Neuronal stem cell (in vitro differentiated cells): ENCODE data around the gene HDAC4.
A peak's percentile ranks its signal among the peaks of the same experiment; 100 is the strongest.

Experiments
- DNase-seq: peaks from one replicate; pipeline ENCODE4 v3.0.0-alpha.2; 2013; ENCODE audit warnings: low spot score
- H2AFZ ChIP-seq: one replicate; pipeline ENCODE4 v1.6.1; 2013; ENCODE audit warnings: mild to moderate bottlenecking, low read length, inconsistent platforms
- H2AK5ac ChIP-seq: 2 replicates; pipeline ENCODE4 v1.6.1; 2013; ENCODE audit warnings: low read depth, mild to moderate bottlenecking, inconsistent platforms, low read length, moderate library complexity, mixed read lengths
- H2BK120ac ChIP-seq: 2 replicates; pipeline ENCODE4 v1.6.1; 2013; ENCODE audit warnings: low read depth, mild to moderate bottlenecking, inconsistent platforms, low read length, moderate library complexity, mixed read lengths
- H2BK12ac ChIP-seq: one replicate; pipeline ENCODE4 v1.6.1; 2013; ENCODE audit warnings: low read length, inconsistent platforms
- H2BK15ac ChIP-seq: 2 replicates; pipeline ENCODE4 v1.6.1; 2013; ENCODE audit warnings: mild to moderate bottlenecking, low read length, inconsistent platforms, mixed read lengths
- H2BK5ac ChIP-seq: one replicate; pipeline ENCODE4 v1.6.1; 2013; ENCODE audit warnings: inconsistent platforms, mild to moderate bottlenecking, low read length, moderate library complexity
- H3K14ac ChIP-seq: one replicate; pipeline ENCODE4 v1.6.1; 2013; ENCODE audit warnings: low read length, inconsistent platforms
- H3K18ac ChIP-seq: 2 replicates; pipeline ENCODE4 v1.6.1; 2013; ENCODE audit warnings: low read length, inconsistent platforms
- H3K23ac ChIP-seq: 2 replicates; pipeline ENCODE4 v1.6.1; 2013; ENCODE audit warnings: low read depth, mild to moderate bottlenecking, mixed read lengths, low read length, inconsistent platforms; ENCODE audit not compliant: poor library complexity
- H3K27ac ChIP-seq: replicated peaks from 3 replicates; pipeline ENCODE4 v1.5.1; 2013; ENCODE audit warnings: low read length, inconsistent platforms
- H3K27me3 ChIP-seq, 3 experiments: 2 replicates each; pipeline ENCODE4 v1.6.1; 2013; ENCODE audit warnings: low read length in 3 of 3, mild to moderate bottlenecking in 2 of 3, inconsistent platforms in 1 of 3, low read depth in 1 of 3, mixed read lengths in 1 of 3, moderate library complexity in 1 of 3; ENCODE audit not compliant: control insufficient read depth in 3 of 3, insufficient read depth in 3 of 3
- H3K36me3 ChIP-seq, 2 donors: replicated peaks in 1 of 2; 2 replicates each; pipeline ENCODE4 v1.6.1; 2013; ENCODE audit warnings: low read length in 2 of 2; ENCODE audit not compliant: control insufficient read depth in 2 of 2, insufficient read depth in 2 of 2
- H3K4ac ChIP-seq: 2 replicates; pipeline ENCODE4 v1.6.1; 2013; ENCODE audit warnings: inconsistent platforms, mild to moderate bottlenecking, low read length, moderate library complexity
- H3K4me1 ChIP-seq, 2 donors: 1 replicate in 1 of 2; 2 replicates in 1 of 2; pipeline ENCODE4 v1.6.1; 2013; ENCODE audit warnings: low read length in 2 of 2, low read depth in 1 of 2; ENCODE audit not compliant: control insufficient read depth in 2 of 2, insufficient read depth in 1 of 2
- H3K4me2 ChIP-seq: one replicate; pipeline ENCODE4 v1.6.1; 2013; ENCODE audit warnings: mild to moderate bottlenecking, low read length, inconsistent platforms; ENCODE audit not compliant: insufficient read depth, poor library complexity, severe bottlenecking
- H3K4me3 ChIP-seq, 2 donors: 2 replicates each; pipeline ENCODE4 v1.5.1; 2013; ENCODE audit warnings: low read length in 2 of 2, mild to moderate bottlenecking in 2 of 2, inconsistent platforms in 1 of 2, moderate library complexity in 1 of 2
- H3K79me1 ChIP-seq: one replicate; pipeline ENCODE4 v1.6.1; 2013; ENCODE audit warnings: low read depth, mild to moderate bottlenecking, inconsistent platforms, low read length, moderate library complexity
- H3K9ac ChIP-seq: one replicate; pipeline ENCODE4 v1.6.1; 2013; ENCODE audit warnings: mild to moderate bottlenecking, low read depth, low read length, inconsistent platforms; ENCODE audit not compliant: poor library complexity
- H3K9me3 ChIP-seq, 2 donors: replicated peaks in 1 of 2; 2 replicates each; pipeline versions ENCODE3 to v1.6.1; 2013; ENCODE audit warnings: low read length in 2 of 2, mild to moderate bottlenecking in 2 of 2, inconsistent platforms in 1 of 2, low read depth in 1 of 2, mixed read lengths in 1 of 2, moderate library complexity in 1 of 2; ENCODE audit not compliant: control insufficient read depth in 2 of 2, insufficient read depth in 1 of 2
- H4K8ac ChIP-seq: one replicate; pipeline ENCODE4 v1.6.1; 2013; ENCODE audit warnings: low read depth, mild to moderate bottlenecking, inconsistent platforms, low read length, moderate library complexity
- H4K91ac ChIP-seq: one replicate; pipeline ENCODE4 v1.6.1; 2013; ENCODE audit warnings: low read length, low read depth, mild to moderate bottlenecking, inconsistent platforms; ENCODE audit not compliant: poor library complexity
- WGBS, 2 donors: extraction: QIAGEN DNeasy Blood & Tissue Kit; methylation state at CpG; one replicate each; pipeline ENCODE4 v1.1.7; 2013; ENCODE audit warnings: missing lambda C conversion rate in 2 of 2, mixed read lengths in 1 of 2; ENCODE audit not compliant: insufficient read length in 2 of 2, insufficient replicate concordance in 1 of 2; ENCODE audit errors: extremely low coverage in 2 of 2; 5-methylcytosine and 5-hydroxymethylcytosine counted together

HDAC4 gene

DNA sequence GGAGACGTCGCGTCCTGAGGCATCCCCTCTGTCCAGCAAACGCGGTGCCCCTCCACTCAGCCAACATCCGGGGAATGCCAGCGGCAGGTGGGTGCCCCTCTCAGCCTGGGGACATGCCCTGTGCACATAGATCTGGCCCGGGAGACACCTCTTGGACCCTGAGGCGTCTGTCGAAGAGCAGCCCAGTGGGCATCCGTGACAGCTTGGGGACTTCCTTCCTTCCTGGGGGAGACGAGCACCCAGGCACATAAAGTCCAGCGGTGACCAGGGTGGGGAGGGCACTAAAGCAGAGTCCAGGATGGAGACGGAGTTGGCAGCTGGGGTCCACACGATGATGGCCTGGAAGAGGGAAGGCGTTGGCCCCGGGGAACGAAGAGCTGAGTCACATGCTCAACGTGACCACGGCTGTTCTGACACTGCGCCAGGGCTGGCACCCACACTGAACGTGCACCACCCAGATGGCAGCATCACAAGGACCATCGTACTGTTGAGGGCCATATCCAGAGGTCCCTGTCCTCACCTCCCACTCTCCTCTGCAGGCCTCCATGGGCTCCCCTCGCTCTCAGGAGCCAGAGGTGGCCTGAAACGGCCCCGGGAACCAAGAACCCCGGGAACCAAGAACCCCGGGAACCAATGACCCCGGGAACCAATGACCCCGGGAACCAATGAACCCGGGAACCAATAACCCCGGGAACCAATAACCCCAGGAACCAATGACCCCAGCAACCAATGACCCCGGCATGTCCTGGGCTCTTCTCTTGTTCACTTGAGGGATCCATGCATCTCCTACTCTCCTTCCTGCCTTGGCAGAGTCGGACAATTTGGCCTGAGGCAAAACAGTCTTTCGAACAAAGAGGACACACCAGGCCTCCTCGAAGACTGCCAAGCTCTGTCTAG, 22.6 kb downstream of the HDAC4 start:
- Histone ChIP-seq H2BK5ac (peak overlapping the region; percentile 26), H3K27ac (no peak overlapping the region), H3K18ac (no peak overlapping the region), H2BK15ac (no peak overlapping the region), H2BK12ac (no peak overlapping the region), H2AFZ (no peak overlapping the region), H3K4me3 (no peak overlapping the region), H3K4ac (no peak overlapping the region), H3K4me2 (no peak overlapping the region), H2AK5ac (no peak overlapping the region), H4K91ac (no peak overlapping the region), H3K23ac (no peak overlapping the region), H3K4me1 (peaks cover 0 to 9% of the 10 kb centered on the region in 2 donors), H4K8ac (no peak overlapping the region), H3K9ac (no peak overlapping the region), H3K9me3 (peaks cover 0 to 3% of the 10 kb centered on the region in 2 donors), H3K79me1 (peaks cover 36% of the 10 kb centered on the region), H3K36me3 (peaks cover 7 to 32% of the 10 kb centered on the region in 2 donors), H3K27me3 (no peaks in the 10 kb centered on the region), H2BK120ac (no peak overlapping the region), H3K14ac (peak overlapping the region; percentile 82)
- WGBS, 2 donors: no CpG with 5 or more reads among the region's 36 CpGs
- no peak for DNase-seq

- H3K27ac ChIP-seq: no peak overlapping the region
- no peak for DNase-seq
- no peak overlapping the region for H4K8ac ChIP-seq
- H4K91ac ChIP-seq: no peak overlapping the region
- H3K9me3 ChIP-seq: peaks cover 0 to 3% of the 10 kb centered on the region in 2 donors
- peaks cover 0 to 4% of the 10 kb centered on the region in 2 donors for H3K4me1 ChIP-seq
- no peak overlapping the region for H2AK5ac ChIP-seq
- H3K18ac ChIP-seq: peak overlapping the region; percentile 33
- no peak overlapping the region for H3K14ac ChIP-seq
- H3K36me3 ChIP-seq: peaks cover 5 to 31% of the 10 kb centered on the region in 2 donors
- no peak overlapping the region for H3K9ac ChIP-seq
- WGBS, 2 donors: no CpG with 5 or more reads among the region's 10 CpGs
- H2BK5ac ChIP-seq: no peak overlapping the region
- H3K23ac ChIP-seq: peak overlapping the region; percentile 62
- H3K4me2 ChIP-seq: no peak overlapping the region
- H2BK15ac ChIP-seq: no peak overlapping the region
- no peak overlapping the region for H3K4ac ChIP-seq
- H3K79me1 ChIP-seq: peaks cover 39% of the 10 kb centered on the region
- no peak overlapping the region for H2BK12ac ChIP-seq
- no peaks in the 10 kb centered on the region for H3K27me3 ChIP-seq
- H2AFZ ChIP-seq: no peak overlapping the region
- H2BK120ac ChIP-seq: no peak overlapping the region
- no peak overlapping the region for H3K4me3 ChIP-seq
Measured at GRCh38 chr2:239377591-239377990, 23.2 kb downstream of the HDAC4 start.

DNA sequence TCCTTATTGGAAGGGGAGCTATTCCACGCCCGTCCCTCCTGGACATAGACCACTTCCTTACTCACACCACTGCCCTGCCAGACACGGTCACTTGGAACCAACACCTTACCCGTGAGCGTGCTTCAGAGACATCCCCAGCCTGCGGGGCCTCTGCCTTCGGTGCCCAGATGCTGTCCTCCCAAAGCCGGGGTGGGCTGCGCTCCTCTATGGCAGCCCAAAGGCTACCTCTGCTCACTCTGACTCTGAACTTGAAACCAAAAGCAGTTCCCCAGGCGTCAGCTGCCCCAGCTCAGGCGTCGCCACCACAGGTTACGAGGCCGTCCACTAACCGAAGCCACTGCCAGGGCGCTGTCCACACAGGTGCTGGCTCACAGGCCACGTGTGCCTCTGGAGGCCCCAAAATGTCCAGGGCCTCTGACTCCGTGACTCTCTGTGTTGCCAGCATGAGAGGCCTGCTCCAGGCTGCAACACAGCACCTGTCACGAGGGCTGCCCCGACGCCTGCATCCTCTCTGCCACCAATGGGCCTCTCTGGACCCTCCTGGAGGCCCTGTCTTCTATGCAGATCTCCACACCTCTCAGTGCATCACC, 23.8 kb downstream of the HDAC4 start:
- H3K9me3 ChIP-seq: peaks cover 0 to 3% of the 10 kb centered on the region in 2 donors
- no peaks in the 10 kb centered on the region for H3K27me3 ChIP-seq
- peaks cover 5 to 31% of the 10 kb centered on the region in 2 donors for H3K36me3 ChIP-seq
- no peak overlapping the region for H3K18ac ChIP-seq
- H3K4ac ChIP-seq: no peak overlapping the region
- H3K4me1 ChIP-seq: peaks cover 0 to 4% of the 10 kb centered on the region in 2 donors
- H2BK15ac ChIP-seq: no peak overlapping the region
- H4K8ac ChIP-seq: no peak overlapping the region
- no peak overlapping the region for H3K14ac ChIP-seq
- no peak overlapping the region for H3K4me3 ChIP-seq
- H4K91ac ChIP-seq: no peak overlapping the region
- no peak overlapping the region for H2BK12ac ChIP-seq
- no peak overlapping the region for H3K27ac ChIP-seq
- no CpG with 5 or more reads among the region's 21 CpGs for WGBS, 2 donors
- peak overlapping the region; percentile 62 for H3K23ac ChIP-seq
- H3K79me1 ChIP-seq: peaks cover 39% of the 10 kb centered on the region
- H2BK5ac ChIP-seq: no peak overlapping the region
- H2BK120ac ChIP-seq: no peak overlapping the region
- H3K4me2 ChIP-seq: no peak overlapping the region
- DNase-seq: no peak
- H2AK5ac ChIP-seq: no peak overlapping the region
- no peak overlapping the region for H3K9ac ChIP-seq
- no peak overlapping the region for H2AFZ ChIP-seq

GRCh38 chr2:239376351-239376750, 24.5 kb downstream of the HDAC4 start:
- WGBS, 2 donors: no CpG with 5 or more reads among the region's 13 CpGs
- H2BK12ac ChIP-seq: no peak overlapping the region
- peaks cover 39% of the 10 kb centered on the region for H3K79me1 ChIP-seq
- H3K9me3 ChIP-seq: peaks cover 0 to 3% of the 10 kb centered on the region in 2 donors
- H3K9ac ChIP-seq: no peak overlapping the region
- H3K18ac ChIP-seq: no peak overlapping the region
- H3K27me3 ChIP-seq: no peaks in the 10 kb centered on the region
- H2BK5ac ChIP-seq: no peak overlapping the region
- no peak overlapping the region for H2BK15ac ChIP-seq
- peaks cover 7 to 32% of the 10 kb centered on the region in 2 donors for H3K36me3 ChIP-seq
- no peak overlapping the region for H3K4ac ChIP-seq
- H4K8ac ChIP-seq: no peak overlapping the region
- no peak overlapping the region for H3K4me2 ChIP-seq
- H3K4me3 ChIP-seq: no peak overlapping the region
- no peak overlapping the region for H2BK120ac ChIP-seq
- peak overlapping the region; percentile 2 for H3K23ac ChIP-seq
- H3K14ac ChIP-seq: no peak overlapping the region
- H2AK5ac ChIP-seq: no peak overlapping the region
- H3K27ac ChIP-seq: no peak overlapping the region
- no peak for DNase-seq
- H2AFZ ChIP-seq: no peak overlapping the region
- no peaks in the 10 kb centered on the region for H3K4me1 ChIP-seq
- no peak overlapping the region for H4K91ac ChIP-seq
